SJSA1 (cell line): Measurements from ENCODE around the gene HSD3B2. TPM values are rescaled to one million over a fixed set of nuclear protein-coding genes. Genes with fewer than 3 reads are reported as not detected.
"Not testable (repeated sequence)": the region's sequence is repeated elsewhere in the genome, so short reads cannot be mapped to it uniquely, and the experiment has no call there.

ENCODE experiments used
- DNase-seq, 2 experiments: peaks; one replicate each; pipeline ENCODE4 v3.0.0-alpha.2; 2015 to 2020; ENCODE audit warnings: low spot score in 2 of 2, low read depth in 1 of 2
- H3K27ac ChIP-seq: fragments of 250-450 bp; sonication (Bioruptor Pico); 2 replicates; pipeline ENCODE4 v1.5.1; 2020; ENCODE audit warnings: mild to moderate bottlenecking, moderate library complexity
- H3K27me3 ChIP-seq: fragments of 250-450 bp; sonication (Bioruptor Pico); replicated peaks from 2 replicates; pipeline ENCODE4 v1.5.1; 2020; ENCODE audit warnings: mild to moderate bottlenecking, moderate library complexity
- H3K36me3 ChIP-seq: fragments of 250-450 bp; sonication (Bioruptor Pico); 2 replicates; pipeline ENCODE4 v1.5.1; 2020; ENCODE audit warnings: mild to moderate bottlenecking
- H3K4me1 ChIP-seq: fragments of 250-450 bp; sonication (Bioruptor Pico); replicated peaks from 2 replicates; pipeline ENCODE4 v1.6.1; 2021; ENCODE audit warnings: mild to moderate bottlenecking
- H3K4me3 ChIP-seq: fragments of 250-450 bp; sonication (Bioruptor Pico); 2 replicates; pipeline ENCODE4 v1.5.1; 2020; ENCODE audit warnings: mild to moderate bottlenecking
- H3K9me3 ChIP-seq: fragments of 250-450 bp; sonication (Bioruptor Pico); replicated peaks from 2 replicates; pipeline ENCODE4 v1.5.1; 2020; ENCODE audit warnings: mild to moderate bottlenecking
- total RNA-seq: library from RNA; depleted of rRNA; stranded (reverse); fragments of >200 nt; shearing (Covaris generic); gene quantifications from 2 replicates; pipeline ENCODE4 v1.2.3, GENCODE V29; 2014; rRNA removed

Gene HSD3B2
- total RNA-seq: not detected in 2 replicates

DNA sequence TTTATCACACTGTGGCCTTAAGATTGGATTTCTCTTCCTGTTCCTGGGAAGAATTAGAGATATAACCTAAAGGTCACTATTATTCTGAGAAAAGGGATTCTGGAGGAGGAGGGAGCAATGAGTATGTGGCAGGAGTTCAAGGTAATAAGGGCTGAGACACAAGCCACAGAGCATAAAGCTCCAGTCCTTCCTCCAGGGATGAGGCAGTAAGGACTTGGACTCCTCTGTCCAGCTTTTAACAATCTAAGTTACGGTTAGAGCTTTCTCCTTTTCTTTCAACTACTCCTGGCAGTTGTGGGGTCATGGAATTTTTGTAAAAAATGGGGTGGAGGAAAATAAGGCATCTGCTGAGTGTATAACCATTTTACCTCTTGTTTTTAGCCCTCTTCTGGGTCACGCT, at the start of gene HSD3B2:
TSS of gene HSD3B2 (plus strand) at position 201 of the 400 bp plus-strand sequence. CDS start 270 bp downstream, outside the sequence.
- DNase-seq: no peak
- no peak within 1 kb of the TSS for H3K4me3 ChIP-seq
- no peaks in the 10 kb centered on the region for H3K36me3 ChIP-seq
- H3K27ac ChIP-seq: no peak within 1 kb of the TSS
- H3K4me1 ChIP-seq: no peaks in the 10 kb centered on the region
- H3K9me3 ChIP-seq: no peaks in the 10 kb centered on the region; the same call in 1 of the 2 replicates
- H3K27me3 ChIP-seq: no peaks in the 10 kb centered on the region

- Histone ChIP-seq H3K27me3 (no peaks in the 10 kb centered on the region; the same call in 1 of the 2 replicates), H3K4me1 (no peaks in the 10 kb centered on the region), H3K27ac (no peak overlapping the region), H3K9me3 (no peaks in the 10 kb centered on the region), H3K4me3 (no peak overlapping the region), H3K36me3 (no peaks in the 10 kb centered on the region)
- DNase-seq: no peak
These were observed 48.5 kb upstream of the HSD3B2 start for GRCh38 chr1:119366424-119366823.

- Histone ChIP-seq H3K9me3 (no peaks in the 10 kb centered on the region), H3K36me3 (no peaks in the 10 kb centered on the region), H3K27ac (no peak overlapping the region), H3K4me3 (no peak overlapping the region), H3K27me3 (no peaks in the 10 kb centered on the region; the same call in 1 of the 2 replicates), H3K4me1 (no peaks in the 10 kb centered on the region)
- DNase-seq: peak in 1 of 2 experiments; percentile 22
These were observed 47.4 kb upstream of the HSD3B2 start for GRCh38 chr1:119367432-119368124.

DNA sequence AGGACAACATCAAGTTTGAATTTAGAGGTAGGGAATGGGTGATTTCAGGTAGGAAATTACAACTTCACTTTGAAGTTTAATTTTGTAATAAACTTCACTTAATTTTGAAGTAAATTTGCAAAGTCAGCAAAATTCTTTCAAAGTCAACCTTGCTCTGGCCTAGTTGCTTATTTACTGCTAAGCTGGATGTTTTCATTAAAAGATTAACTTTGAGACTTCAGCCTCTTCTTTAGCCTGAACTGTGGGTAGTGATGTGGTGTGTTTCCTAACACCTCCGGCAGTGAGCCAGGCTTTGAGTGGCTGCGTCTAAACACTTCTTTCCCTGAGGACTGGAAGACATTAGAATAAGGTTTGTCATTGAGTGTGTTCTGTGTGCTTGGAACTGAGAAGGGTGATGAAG, 46.4 kb upstream of the HSD3B2 start, which contains the start of gene HAO2:
TSS of gene HAO2 (plus strand) at position 232 of the 400 bp plus-strand sequence. CDS start 12,301 bp downstream, outside the sequence.
- peaks cover 10% of the 10 kb centered on the region for H3K4me1 ChIP-seq
- no peaks in the 10 kb centered on the region for H3K9me3 ChIP-seq
- DNase-seq: no peak
- H3K27ac ChIP-seq: no peak within 1 kb of the TSS
- no peaks in the 10 kb centered on the region for H3K36me3 ChIP-seq
- H3K4me3 ChIP-seq: no peak within 1 kb of the TSS
- H3K27me3 ChIP-seq: no peaks in the 10 kb centered on the region; the same call in 1 of the 2 replicates

GRCh38 chr1:119370748-119371147, 44.2 kb upstream of the HSD3B2 start:
- H3K27ac ChIP-seq: no peak overlapping the region
- no peak for DNase-seq
- H3K9me3 ChIP-seq: no peaks in the 10 kb centered on the region
- H3K4me1 ChIP-seq: peaks cover 22% of the 10 kb centered on the region
- no peak overlapping the region for H3K4me3 ChIP-seq
- no peaks in the 10 kb centered on the region for H3K36me3 ChIP-seq
- H3K27me3 ChIP-seq: no peaks in the 10 kb centered on the region; the same call in 1 of the 2 replicates

- H3K9me3 ChIP-seq: no peaks in the 10 kb centered on the region
- H3K4me1 ChIP-seq: peaks cover 22% of the 10 kb centered on the region
- H3K27ac ChIP-seq: no peak overlapping the region
- peak in 1 of 2 experiments; percentile 2 for DNase-seq
- H3K36me3 ChIP-seq: no peaks in the 10 kb centered on the region
- H3K4me3 ChIP-seq: no peak overlapping the region
- H3K27me3 ChIP-seq: no peaks in the 10 kb centered on the region; the same call in 1 of the 2 replicates
These were observed 43.1 kb upstream of the HSD3B2 start for GRCh38 chr1:119371815-119372214.

GRCh38 chr1:119372503-119373086, 42.4 kb upstream of the HSD3B2 start:
- H3K27ac ChIP-seq: no peak overlapping the region
- H3K9me3 ChIP-seq: no peaks in the 10 kb centered on the region
- H3K4me1 ChIP-seq: peaks cover 22% of the 10 kb centered on the region
- H3K4me3 ChIP-seq: no peak overlapping the region
- H3K36me3 ChIP-seq: no peaks in the 10 kb centered on the region
- peak in 1 of 2 experiments; percentile 15 for DNase-seq
- H3K27me3 ChIP-seq: no peaks in the 10 kb centered on the region; the same call in 1 of the 2 replicates

DNA sequence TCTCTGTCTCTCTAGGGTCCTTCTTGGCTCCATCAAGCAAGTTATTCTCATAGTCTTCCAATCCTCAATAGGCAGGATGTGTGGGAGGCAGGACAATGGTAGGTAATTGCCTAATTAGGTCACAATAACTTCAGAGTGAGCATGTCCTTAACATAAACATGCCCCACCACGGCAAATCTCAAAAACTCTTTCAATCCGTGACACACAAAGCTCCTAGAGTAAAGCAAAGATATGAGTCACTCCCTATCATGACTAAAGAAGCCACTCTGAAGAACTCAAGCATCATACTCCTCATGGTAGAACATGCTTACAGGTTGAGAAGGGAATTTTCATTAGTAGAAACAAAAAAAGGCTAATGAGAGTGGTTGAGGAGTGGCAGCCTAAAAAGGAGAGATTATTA, 41.5 kb upstream of the HSD3B2 start:
- peak; percentile 53 to 69 for DNase-seq
- Histone ChIP-seq H3K27ac (no peak overlapping the region), H3K9me3 (no peaks in the 10 kb centered on the region), H3K4me3 (no peak overlapping the region), H3K36me3 (no peaks in the 10 kb centered on the region), H3K4me1 (peaks cover 22% of the 10 kb centered on the region), H3K27me3 (no peaks in the 10 kb centered on the region; the same call in 1 of the 2 replicates)

DNA sequence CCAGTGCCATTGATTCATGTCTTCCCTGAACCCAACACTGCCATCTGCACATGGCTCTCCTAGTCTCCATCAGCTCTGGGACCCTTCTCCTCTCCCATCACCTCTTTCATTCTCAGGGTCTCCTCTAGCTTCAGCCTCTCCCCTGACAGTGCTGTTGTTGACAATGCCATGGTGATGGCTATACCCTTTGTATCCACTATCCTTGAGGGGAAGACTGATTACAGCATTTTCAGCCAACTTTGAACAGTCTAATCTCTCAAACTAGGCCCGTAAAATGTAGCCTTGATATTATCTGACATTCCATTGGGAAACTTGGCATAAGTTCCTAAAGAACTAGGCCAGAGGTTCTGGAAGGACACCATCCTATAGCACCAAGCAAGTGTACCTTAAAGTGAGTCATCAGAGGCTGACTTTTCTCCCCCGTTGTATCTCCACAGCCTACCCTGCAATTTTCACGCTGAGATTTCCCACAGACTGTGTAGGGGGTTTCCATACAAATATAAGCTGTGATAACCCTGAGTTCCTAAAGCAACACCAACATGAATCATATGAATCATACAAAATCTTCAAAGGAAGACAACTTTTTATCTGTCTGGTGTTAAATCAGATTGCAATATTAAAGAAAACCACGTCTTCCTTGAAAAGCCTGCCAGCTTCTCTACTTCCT, 40.6 kb upstream of the HSD3B2 start:
- Histone ChIP-seq H3K27ac (no peak overlapping the region), H3K9me3 (no peaks in the 10 kb centered on the region), H3K27me3 (no peaks in the 10 kb centered on the region; the same call in 1 of the 2 replicates), H3K4me1 (peaks cover 22% of the 10 kb centered on the region), H3K4me3 (no peak overlapping the region), H3K36me3 (no peaks in the 10 kb centered on the region)
- DNase-seq: peak in 1 of 2 experiments; percentile 5

- no peaks in the 10 kb centered on the region for H3K27me3 ChIP-seq
- no peak overlapping the region for H3K27ac ChIP-seq
- H3K9me3 ChIP-seq: no peaks in the 10 kb centered on the region
- H3K4me1 ChIP-seq: peaks cover 22% of the 10 kb centered on the region
- no peak for DNase-seq
- no peaks in the 10 kb centered on the region for H3K36me3 ChIP-seq
- no peak overlapping the region for H3K4me3 ChIP-seq
These were observed 39.6 kb upstream of the HSD3B2 start for GRCh38 chr1:119375366-119375765.

DNA sequence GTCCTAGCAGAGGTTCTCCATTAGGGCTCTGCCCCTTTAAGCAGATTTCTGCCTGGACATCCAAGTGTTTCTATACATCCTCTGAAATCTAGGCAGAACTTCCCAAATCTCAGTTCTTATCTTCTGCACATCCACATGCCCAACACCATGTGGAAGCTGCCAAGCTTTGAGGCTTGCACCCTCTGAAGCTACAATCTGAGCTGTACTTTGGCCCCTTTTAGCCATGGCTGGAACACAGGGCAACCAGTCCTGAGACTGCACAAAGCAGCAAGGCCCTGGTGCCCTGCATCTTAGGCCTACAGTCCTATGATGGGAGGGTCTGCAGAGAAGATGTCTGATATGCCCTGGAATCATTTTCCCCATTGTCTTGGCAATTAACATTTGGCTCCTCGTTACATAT, 38.4 kb upstream of the HSD3B2 start:
- Histone ChIP-seq H3K4me3 (no peak overlapping the region), H3K9me3 (no peaks in the 10 kb centered on the region), H3K4me1 (peaks cover 22% of the 10 kb centered on the region), H3K36me3 (no peaks in the 10 kb centered on the region), H3K27ac (no peak overlapping the region), H3K27me3 (no peaks in the 10 kb centered on the region)
- DNase-seq: no peak

- DNase-seq, H3K36me3 ChIP-seq, H3K27me3 ChIP-seq: not testable (repeated sequence)
These were observed 37.4 kb upstream of the HSD3B2 start for GRCh38 chr1:119377594-119377993.

GRCh38 chr1:119379117-119379516, 35.8 kb upstream of the HSD3B2 start:
- Histone ChIP-seq H3K9me3 (no peaks in the 10 kb centered on the region), H3K27ac (no peak overlapping the region), H3K36me3 (no peaks in the 10 kb centered on the region), H3K27me3 (no peaks in the 10 kb centered on the region), H3K4me1 (peaks cover 6% of the 10 kb centered on the region), H3K4me3 (no peak overlapping the region)
- DNase-seq: no peak

More at GRCh38 chr1:119377594-119377993, 37.4 kb upstream of the HSD3B2 start:
- not testable (repeated sequence) for H3K9me3 ChIP-seq, H3K4me3 ChIP-seq, H3K27ac ChIP-seq
- H3K4me1 ChIP-seq: peaks cover 22% of the 10 kb centered on the region

GRCh38 chr1:119380304-119380703, 34.6 kb upstream of the HSD3B2 start:
- no peaks in the 10 kb centered on the region for H3K4me1 ChIP-seq
- no peak for DNase-seq
- H3K36me3 ChIP-seq: no peaks in the 10 kb centered on the region
- H3K9me3 ChIP-seq: no peaks in the 10 kb centered on the region
- H3K27ac ChIP-seq: no peak overlapping the region
- no peak overlapping the region for H3K4me3 ChIP-seq
- H3K27me3 ChIP-seq: no peaks in the 10 kb centered on the region
